Measurements from ENCODE around the gene EEF1G. TPM values are rescaled to one million over a fixed set of nuclear protein-coding genes. Genes with fewer than 3 reads are reported as not detected.

EEF1G gene
- total RNA-seq, 2 experiments from 2014 or later = 1,778 to 2,328 TPM

GRCh38 chr11:62556108-62556874, 17.4 kb downstream of the EEF1G start:
- Histone ChIP-seq H3K27ac (ENCODE audit: low read depth, low read length, poor library complexity, severe bottlenecking) (peak overlapping the region; percentile 48), H3K4me1 (ENCODE audit: insufficient read depth, low read length, poor library complexity, severe bottlenecking) (peaks cover 42% of the 10 kb centered on the region), H3K9me3 (ENCODE audit: low read length) (no peaks in the 10 kb centered on the region), H3K9me2 (ENCODE audit: insufficient read depth, low read length) (no peaks in the 10 kb centered on the region), H3K79me2 (ENCODE audit: insufficient read depth, low read depth, low read length) (no peaks in the 10 kb centered on the region), H3K4me3 (ENCODE audit: low read depth, low read length, poor library complexity, severe bottlenecking) (no peak overlapping the region), H3K4me2 (ENCODE audit: low read length) (peak overlapping the region; percentile 38; the same call in 1 of the 2 replicates), H3K36me3 (ENCODE audit: insufficient read depth, low read length) (peaks cover 79% of the 10 kb centered on the region), H2AFZ (ENCODE audit: low read length) (no peak overlapping the region), H4K20me1 (ENCODE audit: insufficient read depth, low read length) (no peaks in the 10 kb centered on the region)
- intact Hi-C loops (cut with micrococcal nuclease; ENCODE audit: unreplicated experiment) = no loop called here
- DNase-seq (ENCODE audit: low spot score) = peak; percentile 62
- no peak for TF ChIP-seq EZH2phosphoT487 (IDR thresholded peaks at IDR 0.05; ENCODE audit: borderline replicate concordance, low read depth, low read length)
- POLR2A ChIA-PET = interaction anchor here (1.0 to 1.4 kb wide), 4 partner anchors 13 to 124 kb away, joined by 3 to 6 read pairs (median 4); partner anchors contain the start of genes EEF1G and TUT1
- CTCF ChIA-PET (ENCODE audit: unreplicated experiment) = interaction anchor here (0.9 to 1.8 kb wide), 2 partner anchors 14 to 45 kb away, joined by 3 to 9 read pairs; partner anchors contain the start of gene MTA2
- no TSS peak for BruUV-seq (replicated peaks)

- Histone ChIP-seq H3K4me1 (ENCODE audit: insufficient read depth, low read length, poor library complexity, severe bottlenecking) (peaks cover 42% of the 10 kb centered on the region), H4K20me1 (ENCODE audit: insufficient read depth, low read length) (no peaks in the 10 kb centered on the region), H3K79me2 (ENCODE audit: insufficient read depth, low read depth, low read length) (no peaks in the 10 kb centered on the region), H3K4me3 (ENCODE audit: low read depth, low read length, poor library complexity, severe bottlenecking) (no peak overlapping the region), H2AFZ (ENCODE audit: low read length) (no peak overlapping the region), H3K9me2 (ENCODE audit: insufficient read depth, low read length) (no peaks in the 10 kb centered on the region), H3K4me2 (ENCODE audit: low read length) (peak overlapping the region; percentile 38; the same call in 1 of the 2 replicates), H3K27ac (ENCODE audit: low read depth, low read length, poor library complexity, severe bottlenecking) (peak overlapping the region; percentile 48), H3K36me3 (ENCODE audit: insufficient read depth, low read length) (peaks cover 72% of the 10 kb centered on the region), H3K9me3 (ENCODE audit: low read length) (no peaks in the 10 kb centered on the region)
- CTCF ChIA-PET (ENCODE audit: unreplicated experiment) = interaction anchor here (0.9 kb wide), 1 partner anchor 46 kb away, joined by 3 read pairs; the partner anchor contains the start of gene MTA2
- BruUV-seq (replicated peaks) = no TSS peak
- POLR2A ChIA-PET = interaction anchor here (1.0 to 1.2 kb wide), 3 partner anchors 13 to 36 kb away, joined by 3 to 5 read pairs (median 4); partner anchors contain the start of genes EEF1G and TUT1
- DNase-seq (ENCODE audit: low spot score) = peak; percentile 52
- TF ChIP-seq CTCF (conservative IDR thresholded peaks at IDR 0.05; ENCODE audit: low read length) (no peak), EZH2phosphoT487 (IDR thresholded peaks at IDR 0.05; ENCODE audit: borderline replicate concordance, low read depth, low read length) (no peak)
- intact Hi-C loops (cut with micrococcal nuclease; ENCODE audit: unreplicated experiment) = no loop called here
These were observed 18.1 kb downstream of the EEF1G start for GRCh38 chr11:62555464-62556107.

GRCh38 chr11:62554387-62555167, 19.1 kb downstream of the EEF1G start:
- H3K36me3 ChIP-seq (ENCODE audit: insufficient read depth, low read length) = peaks cover 62% of the 10 kb centered on the region
- H3K4me1 ChIP-seq (ENCODE audit: insufficient read depth, low read length, poor library complexity, severe bottlenecking) = peaks cover 42% of the 10 kb centered on the region
- H3K9me3 ChIP-seq (ENCODE audit: low read length) = no peaks in the 10 kb centered on the region
- no peak overlapping the region for H3K4me2 ChIP-seq (ENCODE audit: low read length)
- DNase-seq (ENCODE audit: low spot score) = no peak
- no peak overlapping the region for H3K4me3 ChIP-seq (ENCODE audit: low read depth, low read length, poor library complexity, severe bottlenecking)
- no peak overlapping the region for H3K27ac ChIP-seq (ENCODE audit: low read depth, low read length, poor library complexity, severe bottlenecking)
- no peak for TF ChIP-seq CTCF (conservative IDR thresholded peaks at IDR 0.05; ENCODE audit: low read length)
- TF ChIP-seq EZH2phosphoT487 (IDR thresholded peaks at IDR 0.05; ENCODE audit: borderline replicate concordance, low read depth, low read length) = no peak
- no peak overlapping the region for H2AFZ ChIP-seq (ENCODE audit: low read length)
- no peaks in the 10 kb centered on the region for H4K20me1 ChIP-seq (ENCODE audit: insufficient read depth, low read length)
- POLR2A ChIA-PET = interaction anchor here (1.0 to 1.2 kb wide), 2 partner anchors 12 to 37 kb away, joined by 3 to 4 read pairs; partner anchors contain the start of gene TUT1
- no TSS peak for BruUV-seq (replicated peaks)
- no peaks in the 10 kb centered on the region for H3K79me2 ChIP-seq (ENCODE audit: insufficient read depth, low read depth, low read length)
- intact Hi-C loops (cut with micrococcal nuclease; ENCODE audit: unreplicated experiment) = no loop called here
- no peaks in the 10 kb centered on the region for H3K9me2 ChIP-seq (ENCODE audit: insufficient read depth, low read length)
- CTCF ChIA-PET (ENCODE audit: unreplicated experiment) = no interaction called here

All from OCI-LY7 (cell line).